ENCODE measurements around the gene NKX2-2.
"Not testable (repeated sequence)": the region's sequence is repeated elsewhere in the genome, so short reads cannot be mapped to it uniquely, and the experiment has no call there.

The NKX2-2 gene

DNA sequence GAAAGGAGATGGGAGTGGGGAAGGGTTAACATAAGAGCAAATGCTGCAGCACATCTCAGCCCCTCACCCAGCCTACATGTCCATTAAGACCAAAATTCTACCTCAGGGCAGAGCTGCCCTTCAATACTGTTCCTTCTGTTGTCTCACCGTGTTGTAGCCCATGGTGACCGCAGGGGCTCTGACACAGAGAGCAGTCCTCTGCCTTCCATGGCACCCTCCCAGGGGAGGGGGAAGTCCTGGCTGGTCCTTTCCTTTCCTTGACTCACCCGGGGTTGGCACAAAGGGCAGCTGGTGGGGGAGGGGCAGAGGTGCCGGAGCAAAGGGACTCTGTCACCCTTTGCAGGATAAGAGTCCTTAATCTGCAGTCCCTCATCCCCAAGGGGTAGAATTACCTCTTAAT lies 15.2 kb downstream of the NKX2-2 start:
- Histone ChIP-seq H3K36me3 (replicated peaks) (peaks cover 38% of the 10 kb centered on the region), H3K4me1 (no peaks in the 10 kb centered on the region), H3K9me3 (no peaks in the 10 kb centered on the region), H3K27me3 (ENCODE audit: low read depth) (0 out of 2 replicates have a peak, but pooled peaks cover 2% of the 10 kb centered on the region), H3K4me3 (no peak overlapping the region)
- DNase-seq (ENCODE audit: low spot score in 2 of 2): no peak
- in situ Hi-C loops (cut with MboI; ENCODE audit: low sequenced_read_pairs): no loop called here

DNA sequence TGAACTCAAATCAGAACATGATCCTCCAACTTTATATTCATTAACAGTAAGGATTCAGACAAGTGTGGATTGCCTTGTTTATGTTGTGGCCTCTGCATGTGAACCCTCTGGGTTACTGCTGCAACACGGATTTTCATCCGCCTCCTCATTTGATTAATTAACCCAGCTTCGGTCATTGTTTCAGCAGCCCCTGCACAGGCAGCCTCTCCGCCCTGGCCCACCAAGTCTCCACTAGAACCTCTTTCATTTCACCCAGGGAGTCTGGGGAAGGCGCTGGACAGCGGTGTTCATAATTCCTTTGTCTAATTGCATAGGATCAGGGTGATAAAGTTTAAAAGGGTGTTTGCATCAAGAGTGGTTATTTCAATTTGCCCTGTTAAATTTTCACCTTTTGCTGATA lies 15.7 kb downstream of the NKX2-2 start:
- Histone ChIP-seq H3K4me3 (no peak overlapping the region), H3K9me3 (no peaks in the 10 kb centered on the region), H3K27me3 (ENCODE audit: low read depth) (peaks cover 6% of the 10 kb centered on the region; the same call in 1 of the 2 replicates), H3K4me1 (no peaks in the 10 kb centered on the region), H3K36me3 (replicated peaks) (peaks cover 35% of the 10 kb centered on the region)
- in situ Hi-C loops (cut with MboI; ENCODE audit: low sequenced_read_pairs): no loop called here
- DNase-seq (ENCODE audit: low spot score in 2 of 2): no peak

GRCh38 chr20:21496452-21496851 lies 17.4 kb downstream of the NKX2-2 start:
- Histone ChIP-seq H3K9me3 (no peaks in the 10 kb centered on the region), H3K27me3 (ENCODE audit: low read depth) (peaks cover 6% of the 10 kb centered on the region; the same call in 1 of the 2 replicates), H3K4me3 (no peak overlapping the region), H3K36me3 (replicated peaks) (peaks cover 21% of the 10 kb centered on the region), H3K4me1 (0 out of 2 replicates have a peak, but pooled peaks cover under 1% of the 10 kb centered on the region)
- DNase-seq (ENCODE audit: low spot score in 2 of 2): no peak
- in situ Hi-C loops (cut with MboI; ENCODE audit: low sequenced_read_pairs): no loop called here

DNA sequence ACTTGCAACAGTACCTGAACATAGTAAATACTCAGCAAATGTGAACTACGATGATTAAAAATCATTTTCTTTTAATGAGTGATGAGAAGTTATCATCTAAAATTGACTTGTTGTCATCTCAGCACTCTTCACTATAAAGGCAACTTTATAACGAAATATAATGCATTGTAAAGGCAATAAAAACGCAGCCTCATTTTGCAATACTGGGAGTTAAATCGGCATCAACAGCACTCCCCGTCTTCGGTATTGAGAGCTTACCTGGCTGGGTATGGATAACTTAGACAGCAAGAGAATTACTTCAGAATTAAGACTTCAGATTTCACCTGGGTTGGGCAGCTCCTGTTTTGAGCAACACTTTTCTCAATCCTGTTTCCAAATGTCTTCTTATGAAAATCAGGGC lies 20.8 kb downstream of the NKX2-2 start:
- DNase-seq (ENCODE audit: low spot score in 2 of 2): no peak
- H3K9me3 ChIP-seq: no peaks in the 10 kb centered on the region
- peaks cover 6% of the 10 kb centered on the region for H3K27me3 ChIP-seq (ENCODE audit: low read depth)
- H3K4me1 ChIP-seq: 0 out of 2 replicates have a peak, but pooled peaks cover 3% of the 10 kb centered on the region
- no peaks in the 10 kb centered on the region for H3K36me3 ChIP-seq (replicated peaks)
- no peak overlapping the region for H3K4me3 ChIP-seq
- in situ Hi-C loops (cut with MboI; ENCODE audit: low sequenced_read_pairs): no loop called here

DNA sequence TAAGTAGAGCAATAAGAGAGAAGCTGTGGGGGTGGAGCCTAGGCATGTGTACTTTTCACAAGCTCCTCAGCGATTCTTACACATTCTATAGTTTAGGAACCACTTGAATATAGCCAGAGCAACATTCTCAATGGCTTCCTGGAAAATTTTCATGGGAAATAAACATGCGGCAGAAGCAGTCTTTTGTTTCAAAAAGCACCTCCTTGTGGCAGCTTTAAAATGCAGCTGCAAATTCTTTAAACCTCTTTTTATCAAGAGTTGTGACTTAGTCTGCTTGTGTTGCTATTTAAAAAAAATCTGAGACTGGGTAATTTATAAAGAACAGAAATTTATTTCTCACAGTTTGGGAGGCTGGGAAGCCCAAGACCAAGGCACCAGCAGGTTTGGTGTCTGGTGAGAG lies 23.8 kb downstream of the NKX2-2 start:
- Histone ChIP-seq H3K27me3 (ENCODE audit: low read depth) (peaks cover 6% of the 10 kb centered on the region), H3K9me3 (no peaks in the 10 kb centered on the region), H3K36me3 (replicated peaks) (no peaks in the 10 kb centered on the region), H3K4me3 (no peak overlapping the region), H3K4me1 (0 out of 2 replicates have a peak, but pooled peaks cover 3% of the 10 kb centered on the region)
- in situ Hi-C loops (cut with MboI; ENCODE audit: low sequenced_read_pairs): no loop called here
- no peak for DNase-seq (ENCODE audit: low spot score in 2 of 2)

GRCh38 chr20:21480144-21480543 lies 33.7 kb downstream of the NKX2-2 start:
- H3K9me3 ChIP-seq; H3K4me3 ChIP-seq; H3K36me3 ChIP-seq (replicated peaks); in situ Hi-C loops (cut with MboI; ENCODE audit: low sequenced_read_pairs); H3K27me3 ChIP-seq (ENCODE audit: low read depth); DNase-seq (ENCODE audit: low spot score in 2 of 2); H3K4me1 ChIP-seq: not testable (repeated sequence)

DNA sequence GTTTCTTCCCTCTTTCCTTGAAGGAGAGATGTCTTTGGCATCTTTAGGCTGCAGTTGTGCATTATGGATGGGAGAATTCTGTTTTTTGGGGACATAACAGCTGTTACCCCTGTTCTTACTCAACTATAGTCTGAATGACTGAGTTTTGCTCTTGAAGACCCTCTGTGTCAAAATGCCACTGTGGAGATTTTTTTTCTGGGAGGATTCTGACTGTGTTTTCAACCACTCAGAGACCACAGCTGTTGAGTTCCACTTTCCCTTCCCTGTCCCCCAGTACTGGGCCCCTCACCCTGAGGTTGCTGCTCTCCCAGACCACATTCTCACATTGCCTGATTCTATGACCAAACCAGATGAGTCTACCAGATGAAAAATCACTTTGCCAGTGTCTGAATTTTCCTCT lies 48.1 kb downstream of the NKX2-2 start:
- H3K4me1 ChIP-seq: no peaks in the 10 kb centered on the region
- no peak overlapping the region for H3K4me3 ChIP-seq
- peaks cover 2% of the 10 kb centered on the region; the same call in 1 of the 2 replicates for H3K27me3 ChIP-seq (ENCODE audit: low read depth)
- no peaks in the 10 kb centered on the region for H3K36me3 ChIP-seq (replicated peaks)
- no peaks in the 10 kb centered on the region for H3K9me3 ChIP-seq
- DNase-seq (ENCODE audit: low spot score in 2 of 2): no peak
- in situ Hi-C loops (cut with MboI; ENCODE audit: low sequenced_read_pairs): no loop called here

DNA sequence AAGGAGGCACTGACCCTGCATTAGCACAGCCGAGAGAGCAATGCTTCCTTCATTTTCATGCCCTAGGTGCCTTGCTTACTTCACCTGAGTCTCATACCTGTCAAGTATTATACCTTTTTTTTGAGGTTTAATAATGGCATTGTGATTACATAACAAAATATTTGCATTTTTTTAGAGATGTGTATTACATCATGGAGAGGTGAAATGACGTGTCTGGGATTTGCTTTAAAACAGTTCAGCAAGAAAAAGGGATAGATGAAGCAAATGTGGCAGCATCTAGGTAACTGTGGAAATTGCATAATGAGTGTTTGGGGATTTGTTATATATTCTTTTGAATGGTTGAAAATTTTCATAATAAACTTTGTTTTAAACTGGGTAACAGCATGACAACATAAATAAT lies 48.9 kb downstream of the NKX2-2 start:
- Histone ChIP-seq H3K9me3 (no peaks in the 10 kb centered on the region), H3K27me3 (ENCODE audit: low read depth) (peaks cover 2% of the 10 kb centered on the region), H3K36me3 (replicated peaks) (no peaks in the 10 kb centered on the region), H3K4me3 (no peak overlapping the region), H3K4me1 (no peaks in the 10 kb centered on the region)
- in situ Hi-C loops (cut with MboI; ENCODE audit: low sequenced_read_pairs): no loop called here
- no peak for DNase-seq (ENCODE audit: low spot score in 2 of 2)

All from HAP-1 (cell line).